Stromal cell of bone marrow (primary cell): ENCODE data around the gene NME5.

Experiments used
- DNase-seq: peaks from one replicate; pipeline ENCODE4 v3.0.0-alpha.2; 2012; ENCODE audit warnings: low read depth

NME5 gene

DNA sequence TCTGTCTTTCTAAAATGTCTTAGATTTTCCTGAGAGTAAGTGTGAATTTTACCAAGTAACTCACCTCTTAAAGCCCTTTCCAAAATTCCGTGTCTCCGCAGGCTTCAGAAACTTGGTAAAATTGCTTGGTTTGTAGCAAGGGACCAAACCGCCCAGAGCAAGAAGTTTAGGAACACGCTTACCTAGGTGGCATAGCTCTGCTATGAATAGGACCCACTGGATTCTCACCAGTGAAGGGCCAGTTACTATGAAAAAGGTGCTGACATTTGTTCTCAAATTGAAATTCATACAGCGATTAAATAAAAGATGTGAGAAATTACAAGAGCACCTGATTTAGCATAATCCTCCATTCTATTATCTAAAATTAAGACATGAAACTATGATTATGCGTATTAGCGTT lies 6.7 kb downstream of the NME5 start:
- no peak for DNase-seq

DNA sequence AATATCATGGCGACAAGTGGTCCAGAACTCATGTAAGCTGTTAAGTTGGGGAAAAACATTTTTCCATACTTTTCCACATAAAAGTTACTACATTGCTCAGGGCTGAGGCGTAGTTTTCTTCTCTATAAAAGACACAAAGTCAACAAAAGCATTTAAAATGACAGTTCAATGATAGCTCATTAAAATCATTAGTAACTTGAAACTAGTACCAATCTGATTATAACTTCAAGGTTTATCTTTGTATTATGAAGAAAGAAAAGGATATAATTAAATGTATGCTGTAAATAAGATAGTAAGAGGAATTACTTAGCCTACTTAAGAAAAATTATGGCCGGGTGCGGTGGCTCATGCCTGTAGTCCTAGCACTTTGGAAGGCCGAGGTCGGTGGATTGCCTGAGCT lies 9.9 kb downstream of the NME5 start:
- no peak for DNase-seq

DNA sequence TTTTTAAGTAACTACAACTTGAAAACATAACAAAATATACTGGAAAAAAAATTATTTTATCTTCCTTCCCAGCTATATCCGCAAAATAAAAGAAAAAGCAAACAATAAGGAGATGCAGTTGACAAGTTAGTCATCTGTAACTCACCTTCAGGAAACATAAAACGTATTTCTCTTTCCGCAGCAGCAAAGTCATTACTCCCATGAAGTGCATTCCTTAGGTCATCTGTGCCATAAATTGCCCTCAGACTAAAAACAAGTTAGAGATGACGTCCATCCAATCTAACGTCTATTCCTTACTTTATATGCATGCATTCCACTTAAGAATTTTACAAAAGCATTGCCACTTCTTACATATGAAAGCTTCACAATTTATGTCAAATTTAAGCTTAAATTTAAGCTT lies 10.9 kb downstream of the NME5 start:
- no peak for DNase-seq

DNA sequence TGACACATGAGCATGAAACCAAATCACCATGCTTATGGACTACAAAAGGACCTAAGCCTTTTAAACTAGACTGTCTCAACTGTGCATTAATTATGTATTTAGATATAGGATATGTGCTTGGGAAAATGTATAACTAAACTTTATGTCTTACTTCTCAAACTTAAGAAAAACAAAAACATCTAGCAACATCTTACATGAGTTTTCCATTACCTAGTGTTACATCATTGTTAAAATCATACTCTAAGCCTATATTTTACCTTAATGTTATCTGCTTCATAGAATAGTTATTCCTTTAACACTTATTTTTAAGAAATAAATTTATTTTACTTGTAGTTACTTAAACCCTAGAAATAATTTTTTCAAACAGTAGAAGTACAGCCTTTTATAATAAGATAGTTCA lies 24.0 kb downstream of the NME5 start:
- no peak for DNase-seq

DNA sequence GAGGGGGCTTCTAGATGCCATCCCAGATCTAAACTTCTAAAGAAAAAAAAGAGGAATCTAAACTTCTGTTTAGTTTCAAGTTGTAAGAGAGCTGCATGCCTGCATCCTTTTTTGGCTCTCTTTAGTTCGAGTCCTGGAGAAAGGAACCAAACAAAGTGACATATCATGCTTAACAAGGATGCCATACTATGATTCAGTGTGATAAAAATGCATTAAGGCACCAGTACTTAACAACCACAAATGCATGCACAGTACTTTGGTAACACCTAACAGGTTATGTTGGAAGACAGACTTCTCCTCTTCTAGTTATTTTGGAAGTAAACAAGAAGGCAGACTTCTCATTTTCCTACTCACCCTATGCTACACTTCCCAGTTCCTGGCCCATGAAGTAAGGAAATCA lies 27.3 kb downstream of the NME5 start:
- DNase-seq: no peak

DNA sequence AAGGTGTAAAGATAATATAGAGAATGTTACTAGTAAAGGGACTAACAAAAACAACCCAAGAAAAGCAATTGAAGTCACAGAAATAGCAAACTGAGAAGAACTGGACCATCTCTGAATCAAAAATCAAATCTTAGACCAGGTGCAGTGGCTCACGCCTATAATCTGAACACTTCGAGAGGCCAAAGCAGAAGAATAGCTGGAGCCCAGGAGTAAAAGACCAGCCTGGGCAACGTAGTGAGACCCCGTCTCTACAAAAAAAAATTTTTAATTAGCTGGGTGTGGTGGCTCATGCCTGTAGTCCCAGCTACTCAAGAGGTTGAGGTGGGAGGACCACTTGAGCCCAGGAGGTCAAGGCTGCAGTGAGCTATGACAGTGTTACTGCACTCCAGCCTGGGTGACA lies 28.0 kb downstream of the NME5 start:
- DNase-seq: no peak

DNA sequence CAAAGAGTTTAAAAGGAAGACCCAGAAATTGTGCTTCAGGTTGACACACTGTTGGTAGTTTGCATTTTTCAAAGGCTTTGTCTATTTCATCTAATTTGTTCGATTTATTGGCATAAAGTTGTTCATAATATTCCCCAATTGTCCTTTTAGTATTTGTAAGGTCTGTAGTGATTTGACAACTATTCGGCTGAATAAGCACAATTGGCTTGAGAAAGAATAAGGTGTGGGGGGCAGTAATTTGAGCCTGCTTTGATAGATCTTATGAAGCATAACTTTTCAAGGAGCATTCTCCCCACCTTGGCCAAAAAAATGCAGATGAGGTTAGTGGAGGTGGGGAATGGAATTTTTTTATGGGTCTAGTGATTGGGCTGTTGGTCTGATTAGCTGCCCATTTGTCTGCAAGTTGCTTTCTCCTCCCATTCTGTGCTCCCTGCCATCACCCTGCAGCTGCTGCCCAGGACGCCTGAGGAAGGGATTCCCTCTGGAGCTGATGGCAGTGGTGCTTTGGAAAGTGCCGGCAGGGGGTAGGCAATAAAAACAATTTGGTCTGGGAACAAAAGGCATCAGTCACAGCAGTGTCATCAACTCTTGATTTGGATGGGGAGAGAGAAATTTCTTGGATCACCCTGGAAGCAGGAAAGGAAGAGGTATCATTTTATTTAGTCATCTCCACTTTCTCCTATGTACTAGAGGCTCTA lies 28.8 kb downstream of the NME5 start:
- no peak for DNase-seq

DNA sequence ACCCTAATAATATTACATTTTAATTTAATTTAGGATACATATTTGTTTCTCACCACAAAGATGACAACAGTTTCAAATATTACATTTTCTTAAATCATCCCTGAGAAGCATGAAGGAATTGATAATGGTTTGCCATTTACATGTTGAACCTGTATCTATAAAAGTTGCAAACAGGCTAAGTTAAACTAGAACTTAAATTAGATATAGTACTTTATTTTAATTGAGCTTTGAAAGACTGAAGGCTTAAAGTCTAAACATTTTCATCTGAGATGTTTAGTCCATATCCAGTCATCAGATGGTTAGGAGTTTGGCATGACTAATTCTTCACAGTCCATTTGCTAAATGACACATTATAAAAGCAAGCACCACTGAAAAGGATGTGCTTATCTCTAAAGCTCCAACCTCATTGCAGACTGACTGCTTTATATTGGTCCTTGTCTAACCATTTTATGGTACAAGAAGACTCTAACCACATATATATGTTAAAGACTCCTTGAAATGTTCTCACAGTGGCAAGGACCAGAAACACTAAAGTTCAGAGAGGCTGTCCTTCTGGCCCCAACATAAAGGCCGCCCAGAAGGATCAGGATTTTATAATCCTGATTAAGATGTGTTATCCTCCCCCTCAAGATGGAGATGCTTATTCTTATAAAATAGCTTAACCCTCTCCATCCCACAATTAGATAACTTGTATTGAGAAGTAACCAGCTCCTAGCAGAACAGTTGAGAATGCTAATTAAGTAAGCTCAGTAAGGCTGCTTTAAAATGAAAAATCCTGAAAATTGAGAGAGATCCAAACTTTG lies 29.6 kb downstream of the NME5 start:
- peak; percentile 15 for DNase-seq

DNA sequence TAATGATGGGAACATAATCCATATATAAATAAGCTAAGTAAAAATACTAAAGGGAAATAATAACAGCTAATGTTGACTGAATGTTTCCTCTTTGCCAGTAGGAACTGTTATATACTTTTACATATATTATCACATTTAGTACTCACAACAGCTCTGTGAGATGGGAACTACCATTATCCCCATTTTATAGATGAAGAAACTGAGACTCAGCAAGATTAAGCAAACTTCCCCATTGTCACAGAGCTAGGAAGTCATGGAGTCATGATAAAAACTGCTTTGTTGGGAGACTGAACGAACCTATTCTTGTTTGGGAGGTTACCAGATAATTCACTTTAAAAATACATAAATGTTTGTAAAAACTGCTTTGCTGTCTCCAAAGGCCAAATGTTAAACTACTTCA lies 32.0 kb downstream of the NME5 start:
- DNase-seq: no peak

DNA sequence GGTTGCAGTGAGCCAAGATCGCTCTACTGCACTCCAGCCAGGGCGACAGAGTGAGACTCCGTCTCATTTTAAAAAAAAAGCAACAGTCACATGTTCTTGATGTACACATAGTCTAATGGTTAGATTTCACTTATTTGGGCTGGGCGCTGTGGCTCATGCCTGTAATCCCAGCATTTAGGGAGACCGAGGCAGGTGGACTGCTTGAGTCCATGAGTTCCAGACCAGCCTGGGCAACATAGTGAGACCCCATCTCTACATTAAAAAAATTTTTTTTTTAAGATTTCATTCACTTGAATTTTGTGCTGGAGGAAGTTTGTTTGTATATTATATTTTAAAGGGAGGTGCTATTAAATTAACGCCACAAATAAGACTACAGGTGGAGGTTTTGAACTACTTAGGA lies 33.5 kb downstream of the NME5 start:
- no peak for DNase-seq

DNA sequence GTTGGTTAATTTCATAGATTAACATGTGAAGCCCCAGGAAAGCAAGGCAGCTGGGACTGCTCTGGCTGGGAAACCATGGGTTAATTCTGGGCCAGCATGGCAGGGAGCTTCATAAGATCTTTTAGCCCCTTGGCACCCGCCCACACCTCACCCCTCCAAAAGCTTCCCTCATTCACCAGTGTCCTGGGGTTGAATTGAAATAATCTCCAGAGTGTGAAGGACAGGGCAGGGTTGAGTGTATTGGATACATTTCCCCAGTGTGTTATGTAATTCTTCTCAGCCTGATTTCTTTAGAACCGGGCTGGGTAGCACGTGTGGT lies 36.0 kb downstream of the NME5 start:
- no peak for DNase-seq

DNA sequence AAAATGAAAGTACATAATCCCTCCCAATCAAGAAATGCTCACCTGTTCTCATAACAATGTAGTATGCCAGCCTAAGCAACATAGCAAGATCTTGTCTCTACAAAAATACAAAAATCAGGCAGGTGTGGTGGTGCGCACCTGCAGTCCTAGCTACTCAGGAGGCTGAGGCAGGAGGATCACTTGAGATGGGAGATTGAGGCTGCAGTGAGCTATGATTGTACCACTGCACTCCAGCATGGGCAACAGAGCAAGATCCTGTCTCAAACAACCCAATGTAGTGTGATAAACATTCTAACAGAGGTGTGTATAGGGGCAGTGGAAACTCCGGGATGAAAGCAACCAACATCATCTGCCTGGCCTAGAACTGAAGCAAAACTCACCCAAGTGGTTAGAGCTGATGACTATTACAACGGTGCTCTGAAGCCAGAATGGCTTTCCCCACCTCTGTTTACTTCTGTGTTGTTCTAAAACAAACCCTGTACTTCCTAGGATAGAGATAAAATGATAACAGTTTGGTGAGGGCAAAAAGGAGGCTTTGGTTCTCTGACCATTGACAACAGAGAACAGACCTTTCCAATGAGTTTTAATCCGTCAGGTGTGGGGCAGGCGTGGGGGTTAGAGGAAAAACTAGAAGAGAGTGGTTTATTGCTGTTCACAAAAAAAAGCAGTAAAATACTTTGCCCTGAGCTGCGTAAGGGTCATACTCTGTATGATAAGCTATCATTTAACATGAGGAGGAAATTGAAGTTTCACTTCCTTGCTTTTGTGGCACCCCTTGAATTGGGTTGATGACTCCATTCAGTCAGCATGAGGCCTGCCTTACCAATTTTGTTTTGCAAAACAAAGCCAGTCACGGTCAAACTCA lies 36.5 kb downstream of the NME5 start:
- DNase-seq: no peak

DNA sequence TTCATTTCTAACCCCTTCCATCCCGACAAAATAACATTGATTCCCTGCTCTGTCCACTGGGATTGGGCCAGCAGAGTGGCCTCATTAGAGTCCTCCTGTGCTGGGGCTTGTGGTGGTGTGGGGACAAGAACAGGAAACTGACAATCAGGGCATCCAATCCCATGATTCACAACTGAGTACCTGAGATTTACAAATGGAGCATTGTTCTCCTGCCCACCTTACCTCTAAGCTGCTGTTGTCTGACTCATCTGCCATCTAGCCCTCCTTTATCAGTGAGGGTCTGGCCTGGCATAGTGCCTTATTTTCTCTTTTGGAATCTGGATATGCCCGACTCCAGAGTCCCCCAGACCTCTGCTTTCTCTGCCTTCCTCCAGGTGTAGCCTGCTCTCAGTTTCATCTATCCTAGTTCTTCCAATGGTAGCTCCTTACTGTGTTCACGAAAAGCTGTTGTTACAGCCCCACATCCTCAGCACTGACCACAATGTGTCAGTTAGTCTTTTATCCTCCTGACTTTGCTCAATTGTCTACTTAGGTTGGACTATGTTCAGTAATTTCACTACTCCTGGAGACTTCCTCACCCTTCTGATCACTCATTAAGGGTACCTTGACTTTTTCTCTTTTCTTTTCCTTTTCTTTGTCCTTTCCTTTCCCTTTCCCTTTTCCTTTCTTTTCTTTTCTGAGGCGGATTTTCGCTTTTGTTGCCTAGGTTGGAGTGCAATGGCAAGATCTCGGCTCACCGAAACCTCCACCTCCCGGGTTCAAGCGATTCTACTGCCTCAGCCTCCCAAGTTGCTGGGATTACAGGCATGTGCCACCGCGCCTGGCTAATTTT lies 42.0 kb downstream of the NME5 start:
- DNase-seq: no peak

DNA sequence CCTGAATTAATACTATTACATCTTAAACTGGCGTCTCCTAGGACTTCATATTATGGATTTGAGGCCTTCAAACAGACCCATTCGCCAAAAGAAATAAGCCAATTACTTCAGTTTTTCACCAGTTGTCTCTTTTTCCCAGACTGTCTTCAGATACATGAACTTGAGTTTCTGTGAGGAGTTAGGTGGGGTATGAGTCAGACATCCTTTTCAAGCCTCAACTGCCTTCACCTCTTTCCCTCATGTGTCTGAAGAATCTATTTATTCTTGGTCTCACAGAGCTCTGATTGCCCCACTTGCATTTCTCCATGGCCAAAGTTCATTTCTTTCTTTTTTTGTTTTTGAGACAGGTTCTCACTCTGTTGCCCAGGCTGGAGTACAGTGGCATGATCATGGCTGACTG lies 42.9 kb downstream of the NME5 start:
- DNase-seq: no peak

DNA sequence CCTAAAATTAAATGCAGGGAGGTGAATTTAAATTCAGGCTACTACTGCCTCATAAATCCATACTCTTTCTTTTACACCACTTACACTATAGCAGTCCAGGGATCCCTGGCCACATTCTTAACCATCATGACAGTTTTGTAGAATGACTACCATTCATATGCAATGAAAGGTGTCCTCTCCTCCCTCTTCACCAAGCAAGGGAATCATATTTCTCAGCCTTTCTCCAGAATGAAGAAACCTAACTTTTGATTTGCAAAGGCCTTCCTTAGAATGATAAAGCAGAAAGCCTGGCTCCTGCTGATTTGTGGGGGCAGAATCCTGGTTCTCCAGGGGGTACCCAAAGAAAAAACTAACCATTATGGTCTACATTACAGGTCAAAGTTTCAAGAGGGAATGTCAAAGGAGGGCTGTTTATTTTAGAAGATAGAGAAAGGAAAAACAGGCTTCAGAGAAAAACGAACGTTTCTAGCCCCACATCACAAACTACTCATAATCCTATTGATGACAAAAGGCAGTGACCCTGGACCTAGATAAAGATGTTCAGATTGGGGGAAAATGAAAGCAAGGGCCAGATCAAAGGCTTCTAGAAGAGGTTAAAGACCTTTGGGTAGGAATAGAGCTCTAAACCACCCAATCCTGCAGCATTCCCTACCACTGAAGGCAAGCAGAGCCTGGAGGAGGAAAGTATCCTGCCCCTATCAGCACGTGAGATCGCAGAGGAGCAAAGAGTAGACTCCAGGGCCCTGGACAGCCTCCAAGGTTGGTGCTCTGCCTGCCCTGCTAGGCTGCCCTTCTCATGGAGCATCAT lies 43.9 kb downstream of the NME5 start:
- no peak for DNase-seq

DNA sequence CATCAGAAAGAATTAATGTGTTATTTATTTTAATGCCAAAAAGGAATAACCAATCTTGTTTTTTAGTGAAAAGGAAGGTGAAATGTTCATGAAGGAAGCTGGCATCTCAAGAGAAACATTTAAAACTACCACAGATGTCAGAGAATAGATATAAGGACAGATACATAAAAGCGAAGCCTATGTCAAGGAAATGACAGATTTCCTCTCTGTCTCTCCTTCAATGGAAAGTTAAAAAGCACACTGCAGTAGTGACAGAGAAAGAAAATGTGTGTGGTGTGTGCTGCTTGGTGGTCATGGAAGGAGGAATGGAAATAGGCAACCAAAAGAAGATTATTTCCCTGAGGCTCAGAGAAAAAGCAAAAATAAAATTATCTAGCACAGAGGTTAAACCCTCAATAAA lies 46.2 kb downstream of the NME5 start:
- no peak for DNase-seq

DNA sequence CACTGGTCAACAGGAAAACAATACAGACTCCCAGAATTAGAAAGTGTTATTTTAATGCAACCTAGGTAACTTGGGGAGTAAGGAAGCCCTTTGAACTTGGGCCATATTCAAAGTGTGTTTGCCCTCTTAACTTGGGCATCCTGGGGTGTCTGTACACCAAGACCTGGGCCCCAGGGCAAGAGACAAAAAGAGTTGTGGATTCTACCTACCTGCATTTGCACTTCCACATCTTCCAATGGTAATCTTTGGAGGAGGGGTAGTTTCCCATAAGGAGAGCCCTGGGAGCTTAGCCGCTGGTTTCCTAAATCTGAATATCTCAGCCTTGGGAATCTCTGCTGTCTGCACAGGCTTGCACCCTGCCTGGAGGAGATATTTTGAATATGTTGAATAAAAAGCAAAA lies 46.9 kb downstream of the NME5 start:
- DNase-seq: no peak

DNA sequence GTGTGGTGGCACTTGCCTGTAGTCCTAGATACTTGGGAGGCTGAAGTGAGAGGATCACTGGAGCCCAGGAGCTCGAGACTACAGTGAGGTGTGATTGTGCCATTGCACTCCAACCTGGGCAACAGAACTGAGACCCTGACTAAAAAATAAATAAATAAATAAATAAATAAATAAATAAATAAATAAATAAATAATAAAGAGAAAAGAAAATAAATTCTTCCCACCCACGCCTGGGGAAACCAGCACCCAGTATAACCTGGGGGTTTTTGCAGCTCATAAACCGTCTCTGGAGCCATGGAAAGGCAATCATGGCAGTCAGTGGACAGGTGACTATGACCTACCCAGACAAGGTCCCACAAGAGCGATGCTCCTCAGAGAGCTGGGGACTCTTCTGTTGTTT lies 47.5 kb downstream of the NME5 start:
- DNase-seq: no peak

DNA sequence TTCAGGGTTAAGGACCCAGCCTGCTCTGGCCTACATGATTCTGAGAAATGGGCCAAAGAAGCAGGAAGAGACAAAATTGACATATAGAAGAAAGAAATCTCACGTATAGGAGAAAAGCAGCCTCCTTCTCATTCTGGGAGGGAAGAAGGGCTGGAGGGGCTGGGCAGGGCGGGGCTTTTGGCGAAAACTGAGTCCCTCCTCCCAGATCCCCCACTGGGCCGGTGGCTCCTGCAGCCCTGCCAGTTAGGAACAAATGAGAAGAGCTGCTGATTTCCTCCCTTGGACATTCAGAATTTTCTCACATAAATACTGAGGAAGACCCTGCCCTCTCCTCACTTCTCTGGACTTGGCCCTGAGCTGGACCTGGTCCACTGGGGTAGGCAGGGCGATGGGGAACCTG lies 55.5 kb downstream of the NME5 start, which contains the start of gene WNT8A:
TSS of gene WNT8A (plus strand) at position 332 of the 400 bp plus-strand sequence. CDS start 95 bp downstream, outside the sequence.
- no peak for DNase-seq

DNA sequence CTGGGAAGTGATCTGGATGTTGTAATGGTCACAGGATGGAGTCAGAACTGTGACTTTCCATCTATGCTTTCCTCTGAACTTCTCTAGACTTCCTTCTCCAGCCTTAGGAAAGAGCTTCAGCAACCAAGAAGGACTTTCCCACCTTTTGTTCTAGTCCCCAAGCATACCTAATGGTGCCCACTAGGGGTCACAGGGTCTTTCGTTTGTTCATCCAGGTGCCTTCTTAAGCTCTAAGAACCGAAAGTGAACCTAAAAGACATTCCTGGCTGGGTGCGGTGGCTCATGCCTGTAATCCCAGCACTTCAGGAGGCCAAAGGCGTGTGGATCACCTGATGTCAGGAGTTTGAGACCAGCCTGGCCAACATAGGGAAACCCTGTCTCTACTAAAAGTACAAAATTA lies 57.2 kb downstream of the NME5 start:
- DNase-seq: no peak

DNA sequence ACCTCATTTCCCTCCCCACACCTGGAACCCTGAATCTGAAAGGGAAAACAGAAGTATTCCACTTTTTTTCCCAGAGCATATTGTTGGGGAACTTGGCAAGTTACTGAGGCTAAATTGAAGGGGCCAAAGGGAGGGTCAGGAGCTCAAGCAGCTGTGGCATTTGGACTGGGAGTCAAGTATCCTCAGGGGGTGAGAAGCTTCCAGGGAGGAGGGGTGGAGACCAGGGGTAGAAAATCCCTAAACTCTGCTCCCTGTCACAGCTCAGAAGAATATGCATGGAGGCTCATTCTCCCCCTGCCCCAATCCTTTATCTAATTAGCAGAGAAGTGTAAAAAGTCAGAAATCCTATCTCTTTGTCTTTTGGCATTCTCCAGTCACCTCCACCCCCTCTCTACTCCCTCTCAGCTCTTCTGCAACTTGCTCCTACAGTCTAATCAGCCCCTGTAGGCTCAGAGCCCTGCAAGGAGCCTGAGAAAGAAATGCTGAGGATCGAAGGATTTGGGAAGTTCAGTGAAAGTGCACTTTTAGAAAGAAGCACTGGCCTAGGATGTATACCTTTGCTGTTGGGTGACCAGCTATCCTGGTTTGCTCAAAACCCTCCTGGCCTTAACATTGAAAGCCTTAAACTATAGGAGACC lies 61.1 kb downstream of the NME5 start:
- no peak for DNase-seq
